ENCODE results near the gene MYO1D.
"Not testable (repeated sequence)": the region's sequence is repeated elsewhere in the genome, so short reads cannot be mapped to it uniquely, and the experiment has no call there.

Gene MYO1D

GRCh38 chr17:32876417-32877163, at the start of gene MYO1D:
Gene MYO1D (minus strand): TSS chr17:32877124. CDS start chr17:32876872, 252 bp downstream.
- peak; percentile 45 for DNase-seq (ENCODE audit: low read depth)

- no peak for DNase-seq (ENCODE audit: low read depth)
Observed at GRCh38 chr17:32926183-32926582, 49.3 kb upstream of the MYO1D start.

GRCh38 chr17:32923905-32924304, 47.0 kb upstream of the MYO1D start:
- not testable (repeated sequence) for DNase-seq (ENCODE audit: low read depth)

GRCh38 chr17:32921017-32921416, 44.1 kb upstream of the MYO1D start:
- no peak for DNase-seq (ENCODE audit: low read depth)

- no peak for DNase-seq (ENCODE audit: low read depth)
Observed at GRCh38 chr17:32920293-32920692, 43.4 kb upstream of the MYO1D start.

GRCh38 chr17:32919876-32920275, 43.0 kb upstream of the MYO1D start:
- not testable (repeated sequence) for DNase-seq (ENCODE audit: low read depth)

- no peak for DNase-seq (ENCODE audit: low read depth)
Observed at GRCh38 chr17:32917842-32918241, 40.9 kb upstream of the MYO1D start.

- no peak for DNase-seq (ENCODE audit: low read depth)
Observed at GRCh38 chr17:32917081-32917480, 40.2 kb upstream of the MYO1D start.

GRCh38 chr17:32916134-32916533, 39.2 kb upstream of the MYO1D start:
- DNase-seq (ENCODE audit: low read depth) = no peak

GRCh38 chr17:32915245-32915644, 38.3 kb upstream of the MYO1D start:
- DNase-seq (ENCODE audit: low read depth) = no peak

- peak; percentile 15 for DNase-seq (ENCODE audit: low read depth)
Observed at GRCh38 chr17:32914181-32914580, 37.3 kb upstream of the MYO1D start.

- no peak for DNase-seq (ENCODE audit: low read depth)
Observed at GRCh38 chr17:32913593-32913992, 36.7 kb upstream of the MYO1D start.

GRCh38 chr17:32912218-32912897, 35.4 kb upstream of the MYO1D start:
- DNase-seq (ENCODE audit: low read depth) = no peak

- no peak for DNase-seq (ENCODE audit: low read depth)
Observed at GRCh38 chr17:32910769-32911168, 33.8 kb upstream of the MYO1D start.

GRCh38 chr17:32909787-32910369, 33.0 kb upstream of the MYO1D start:
- DNase-seq (ENCODE audit: low read depth) = peak; percentile 35

- DNase-seq (ENCODE audit: low read depth) = no peak
Observed at GRCh38 chr17:32907583-32907982, 30.7 kb upstream of the MYO1D start.

GRCh38 chr17:32904891-32905290, 28.0 kb upstream of the MYO1D start:
- no peak for DNase-seq (ENCODE audit: low read depth)

GRCh38 chr17:32903774-32904673, 27.1 kb upstream of the MYO1D start:
- no peak for DNase-seq (ENCODE audit: low read depth)

- DNase-seq (ENCODE audit: low read depth) = no peak
Observed at GRCh38 chr17:32901743-32902142, 24.8 kb upstream of the MYO1D start.

GRCh38 chr17:32899236-32900013, 22.5 kb upstream of the MYO1D start:
- DNase-seq (ENCODE audit: low read depth) = no peak

- no peak for DNase-seq (ENCODE audit: low read depth)
Observed at GRCh38 chr17:32896647-32897258, 19.8 kb upstream of the MYO1D start.
